Neutrophil (primary cell): ENCODE results near the gene PPP3R1.
"Not testable (repeated sequence)": the region's sequence is repeated elsewhere in the genome, so short reads cannot be mapped to it uniquely, and the experiment has no call there.

Experiments
- H3K27ac ChIP-seq: fragments of 200-600 bp; sonication (generic); 2 replicates; pipeline ENCODE4 v1.5.1; 2016; ENCODE audit warnings: mild to moderate bottlenecking, moderate library complexity
- H3K27me3 ChIP-seq: fragments of 200-600 bp; sonication (generic); 2 replicates; pipeline ENCODE4 v1.6.0; 2016; ENCODE audit warnings: mild to moderate bottlenecking
- H3K36me3 ChIP-seq: fragments of 200-600 bp; sonication (generic); 2 replicates; pipeline ENCODE4 v1.5.1; 2017
- H3K4me1 ChIP-seq, 2 experiments: fragments of 200-600 bp in 1 of 2; sonication (generic) in 1 of 2; 1 replicate in 1 of 2; 2 replicates in 1 of 2; pipeline versions ENCODE4 v1.5.1 to v1.6.1; 2013 to 2016; ENCODE audit warnings: low read depth in 1 of 2, low read length in 1 of 2, mild to moderate bottlenecking in 1 of 2, moderate library complexity in 1 of 2; ENCODE audit not compliant: control insufficient read depth in 1 of 2, insufficient read depth in 1 of 2
- H3K4me3 ChIP-seq, 2 experiments: fragments of 200-600 bp in 1 of 2; sonication (generic) in 1 of 2; 1 replicate in 1 of 2; 2 replicates in 1 of 2; pipeline ENCODE4 v1.5.1; 2013 to 2016; ENCODE audit warnings: low read depth in 1 of 2, low read length in 1 of 2, mild to moderate bottlenecking in 1 of 2, moderate library complexity in 1 of 2
- H3K9me3 ChIP-seq: fragments of 200-600 bp; sonication (generic); 2 replicates; pipeline ENCODE4 v1.5.1; 2016
- TF ChIP-seq, protein P1 (sequence below): fragments of 200-600 bp; sonication (generic); IDR thresholded peaks from 2 replicates; pipeline ENCODE4 v1.5.1; 2016; ENCODE audit warnings: antibody characterized with exemption

The PPP3R1 gene

DNA sequence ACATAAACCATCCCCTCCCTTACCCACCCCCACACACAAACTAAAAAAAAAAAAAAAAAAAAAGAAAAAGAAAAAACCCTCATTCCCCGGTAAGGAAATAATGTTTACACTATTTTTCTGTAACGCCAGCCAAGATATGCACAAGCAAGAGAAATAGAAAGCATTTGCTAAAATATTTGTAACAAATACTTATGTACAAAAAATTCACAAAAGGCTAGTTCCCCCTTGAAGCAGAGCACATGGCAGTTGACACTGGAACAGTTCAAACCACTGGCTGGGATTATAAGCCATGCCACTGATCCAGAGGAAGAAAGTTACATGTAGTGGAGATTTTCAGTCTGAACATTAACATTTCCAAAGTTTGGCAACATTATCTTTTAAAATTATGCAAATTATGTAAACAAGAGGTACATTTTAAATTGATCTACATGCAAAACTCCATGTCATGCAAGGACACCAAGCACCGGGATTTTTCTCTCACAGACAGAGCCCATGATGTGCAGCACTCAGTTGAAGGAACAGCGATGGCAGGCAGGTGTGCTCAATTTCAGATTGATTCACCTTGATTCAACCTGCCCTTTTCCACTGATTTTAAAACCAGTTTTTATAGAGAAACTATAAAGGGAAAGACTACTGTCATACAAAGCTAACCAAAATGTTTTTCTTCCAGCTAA lies 73.2 kb downstream of the PPP3R1 start:
- H3K27me3 ChIP-seq = no peaks in the 10 kb centered on the region
- TF ChIP-seq, protein P1, sequence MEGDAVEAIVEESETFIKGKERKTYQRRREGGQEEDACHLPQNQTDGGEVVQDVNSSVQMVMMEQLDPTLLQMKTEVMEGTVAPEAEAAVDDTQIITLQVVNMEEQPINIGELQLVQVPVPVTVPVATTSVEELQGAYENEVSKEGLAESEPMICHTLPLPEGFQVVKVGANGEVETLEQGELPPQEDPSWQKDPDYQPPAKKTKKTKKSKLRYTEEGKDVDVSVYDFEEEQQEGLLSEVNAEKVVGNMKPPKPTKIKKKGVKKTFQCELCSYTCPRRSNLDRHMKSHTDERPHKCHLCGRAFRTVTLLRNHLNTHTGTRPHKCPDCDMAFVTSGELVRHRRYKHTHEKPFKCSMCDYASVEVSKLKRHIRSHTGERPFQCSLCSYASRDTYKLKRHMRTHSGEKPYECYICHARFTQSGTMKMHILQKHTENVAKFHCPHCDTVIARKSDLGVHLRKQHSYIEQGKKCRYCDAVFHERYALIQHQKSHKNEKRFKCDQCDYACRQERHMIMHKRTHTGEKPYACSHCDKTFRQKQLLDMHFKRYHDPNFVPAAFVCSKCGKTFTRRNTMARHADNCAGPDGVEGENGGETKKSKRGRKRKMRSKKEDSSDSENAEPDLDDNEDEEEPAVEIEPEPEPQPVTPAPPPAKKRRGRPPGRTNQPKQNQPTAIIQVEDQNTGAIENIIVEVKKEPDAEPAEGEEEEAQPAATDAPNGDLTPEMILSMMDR = no peak
- peaks cover 41% of the 10 kb centered on the region for H3K36me3 ChIP-seq
- no peaks in the 10 kb centered on the region for H3K9me3 ChIP-seq
- H3K4me1 ChIP-seq = peaks cover 15 to 25% of the 10 kb centered on the region in 2 experiments
- no peak overlapping the region for H3K4me3 ChIP-seq
- H3K27ac ChIP-seq = no peak overlapping the region

GRCh38 chr2:68178432-68178831 lies 73.9 kb downstream of the PPP3R1 start:
- TF ChIP-seq, protein P1 = no peak
- peaks cover 22 to 32% of the 10 kb centered on the region in 2 experiments for H3K4me1 ChIP-seq
- peaks cover 36% of the 10 kb centered on the region for H3K36me3 ChIP-seq
- H3K27me3 ChIP-seq = no peaks in the 10 kb centered on the region
- no peaks in the 10 kb centered on the region for H3K9me3 ChIP-seq
- no peak overlapping the region for H3K4me3 ChIP-seq
- no peak overlapping the region for H3K27ac ChIP-seq

- Histone ChIP-seq H3K9me3 (no peaks in the 10 kb centered on the region), H3K4me1 (peaks cover 31 to 41% of the 10 kb centered on the region in 2 experiments), H3K27ac (peak overlapping the region; percentile 38), H3K4me3 (no peak overlapping the region), H3K36me3 (peaks cover 27% of the 10 kb centered on the region), H3K27me3 (no peaks in the 10 kb centered on the region)
- TF ChIP-seq, protein P1 = no peak
These were observed 74.8 kb downstream of the PPP3R1 start for GRCh38 chr2:68177541-68177940.

DNA sequence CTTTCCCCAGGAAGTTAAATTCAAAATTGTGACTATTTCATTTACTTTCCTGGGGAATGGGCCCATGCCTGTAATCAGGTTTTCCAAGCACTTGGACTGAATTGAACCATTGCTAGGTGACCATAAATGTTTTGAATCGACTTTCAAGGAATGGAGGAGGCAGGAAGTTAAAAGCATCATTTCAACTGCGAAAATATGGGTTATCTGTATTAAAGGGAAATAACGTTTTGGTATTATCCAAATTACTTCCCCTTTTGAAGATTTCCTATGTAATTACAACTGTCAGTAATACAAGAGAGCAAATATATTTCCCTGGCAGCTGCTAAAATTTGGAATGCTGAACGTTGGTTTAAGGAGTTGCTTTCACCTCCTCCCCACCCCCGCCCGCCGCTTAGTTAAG lies 75.7 kb downstream of the PPP3R1 start:
- peak overlapping the region; percentile 38 for H3K27ac ChIP-seq
- H3K36me3 ChIP-seq = peaks cover 22% of the 10 kb centered on the region
- H3K4me3 ChIP-seq = no peak overlapping the region

DNA sequence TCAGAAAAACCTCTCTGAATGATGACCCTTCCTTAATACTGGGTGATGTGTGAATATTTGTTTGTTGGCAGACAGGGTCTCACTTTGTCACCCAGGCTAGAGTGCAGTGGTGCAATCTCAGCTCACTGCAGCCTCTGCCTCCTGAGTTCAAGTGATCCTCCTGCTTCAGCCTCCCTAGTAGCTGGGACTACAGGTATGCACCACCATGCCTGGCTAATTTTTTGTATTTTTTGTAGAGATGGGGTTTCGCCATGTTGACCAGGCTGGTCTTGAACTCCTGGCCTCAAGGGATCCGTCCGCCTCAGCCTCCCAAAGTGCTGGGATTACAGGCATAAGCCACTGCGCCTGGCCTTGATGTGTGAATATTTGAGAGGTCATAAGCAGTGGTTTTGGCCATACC lies 77.1 kb downstream of the PPP3R1 start:
- H3K4me1 ChIP-seq = peaks cover 33 to 54% of the 10 kb centered on the region in 2 experiments
- H3K27me3 ChIP-seq, H3K4me3 ChIP-seq, H3K27ac ChIP-seq, H3K9me3 ChIP-seq: not testable (repeated sequence)
- H3K36me3 ChIP-seq = peaks cover 11% of the 10 kb centered on the region

More for the DNA sequence above, 75.7 kb downstream of the PPP3R1 start:
- TF ChIP-seq, protein P1 = no peak
- Histone ChIP-seq H3K4me1 (peaks cover 33 to 49% of the 10 kb centered on the region in 2 experiments), H3K9me3 (no peaks in the 10 kb centered on the region), H3K27me3 (no peaks in the 10 kb centered on the region)

DNA sequence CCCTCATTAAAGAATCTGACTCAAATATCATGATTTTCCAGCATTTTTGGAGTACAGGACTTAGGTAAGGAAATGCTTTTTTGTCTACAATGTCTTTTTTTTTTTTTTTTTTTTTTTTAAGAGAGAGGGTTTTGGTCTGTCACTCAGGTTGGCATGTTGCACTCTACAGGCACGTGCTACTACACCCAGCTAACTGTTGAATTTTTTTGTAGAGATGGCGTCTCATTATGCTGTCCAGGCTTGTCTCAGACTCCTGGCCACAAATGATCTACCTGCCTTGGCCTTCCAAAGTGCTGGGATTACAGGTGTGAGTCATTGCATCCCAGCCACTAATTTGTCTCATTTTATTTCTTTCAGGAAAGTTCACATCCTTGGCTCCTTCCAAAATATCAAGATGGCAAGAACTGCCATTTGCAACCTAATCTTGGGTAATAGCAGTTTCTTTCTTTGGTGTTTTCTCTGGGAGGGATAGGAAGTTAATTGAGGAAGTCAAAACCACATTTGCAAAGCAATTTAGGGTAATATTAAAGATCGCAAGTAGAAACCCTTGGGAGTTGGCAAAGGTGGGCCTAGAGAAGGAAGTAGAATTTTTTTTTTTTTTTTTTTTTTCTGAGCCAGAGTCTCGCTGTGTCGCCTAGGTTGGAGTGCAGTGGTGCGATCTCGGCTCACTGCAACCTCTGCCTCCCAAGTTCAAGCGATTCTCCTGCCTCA lies 79.2 kb downstream of the PPP3R1 start:
- Histone ChIP-seq H3K4me1 (peaks cover 33 to 54% of the 10 kb centered on the region in 2 experiments), H3K27me3 (no peaks in the 10 kb centered on the region), H3K36me3 (no peaks in the 10 kb centered on the region), H3K4me3 (peak overlapping the region; percentile 16 to 40), H3K27ac (peak overlapping the region; percentile 73), H3K9me3 (no peaks in the 10 kb centered on the region)
- TF ChIP-seq, protein P1 = no peak
